ENCODE measurements around the gene GBP2. TPM values are rescaled to one million over a fixed set of nuclear protein-coding genes. Genes with fewer than 3 reads are reported as not detected.
A peak's percentile ranks its signal among the peaks of the same experiment; 100 is the strongest.

GBP2 gene, protein sequence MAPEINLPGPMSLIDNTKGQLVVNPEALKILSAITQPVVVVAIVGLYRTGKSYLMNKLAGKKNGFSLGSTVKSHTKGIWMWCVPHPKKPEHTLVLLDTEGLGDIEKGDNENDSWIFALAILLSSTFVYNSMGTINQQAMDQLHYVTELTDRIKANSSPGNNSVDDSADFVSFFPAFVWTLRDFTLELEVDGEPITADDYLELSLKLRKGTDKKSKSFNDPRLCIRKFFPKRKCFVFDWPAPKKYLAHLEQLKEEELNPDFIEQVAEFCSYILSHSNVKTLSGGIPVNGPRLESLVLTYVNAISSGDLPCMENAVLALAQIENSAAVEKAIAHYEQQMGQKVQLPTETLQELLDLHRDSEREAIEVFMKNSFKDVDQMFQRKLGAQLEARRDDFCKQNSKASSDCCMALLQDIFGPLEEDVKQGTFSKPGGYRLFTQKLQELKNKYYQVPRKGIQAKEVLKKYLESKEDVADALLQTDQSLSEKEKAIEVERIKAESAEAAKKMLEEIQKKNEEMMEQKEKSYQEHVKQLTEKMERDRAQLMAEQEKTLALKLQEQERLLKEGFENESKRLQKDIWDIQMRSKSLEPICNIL
- 1 to 10 TPM; 1.3 to 8.0 (median 1.7) TPM for polyA plus RNA-seq (ENCODE audit: insufficient read length in 10 of 10)
- long read RNA-seq, donor 1: 0 reads
- long read RNA-seq, donor 2: 0 reads
- long read RNA-seq, donor 3: 0 reads
- long read RNA-seq, donor 4: 0 reads
- long read RNA-seq, donor 5: 0 reads
- long read RNA-seq, donor 6, partial matches to known transcripts: 0 of 1 reads
- long read RNA-seq, donor 6, other reads (novel, unspliced or antisense): 0 of 1 reads
- long read RNA-seq, donor 7: 0 reads
- long read RNA-seq, donor 8: 0 reads
- long read RNA-seq, donor 9: 0 reads

DNA sequence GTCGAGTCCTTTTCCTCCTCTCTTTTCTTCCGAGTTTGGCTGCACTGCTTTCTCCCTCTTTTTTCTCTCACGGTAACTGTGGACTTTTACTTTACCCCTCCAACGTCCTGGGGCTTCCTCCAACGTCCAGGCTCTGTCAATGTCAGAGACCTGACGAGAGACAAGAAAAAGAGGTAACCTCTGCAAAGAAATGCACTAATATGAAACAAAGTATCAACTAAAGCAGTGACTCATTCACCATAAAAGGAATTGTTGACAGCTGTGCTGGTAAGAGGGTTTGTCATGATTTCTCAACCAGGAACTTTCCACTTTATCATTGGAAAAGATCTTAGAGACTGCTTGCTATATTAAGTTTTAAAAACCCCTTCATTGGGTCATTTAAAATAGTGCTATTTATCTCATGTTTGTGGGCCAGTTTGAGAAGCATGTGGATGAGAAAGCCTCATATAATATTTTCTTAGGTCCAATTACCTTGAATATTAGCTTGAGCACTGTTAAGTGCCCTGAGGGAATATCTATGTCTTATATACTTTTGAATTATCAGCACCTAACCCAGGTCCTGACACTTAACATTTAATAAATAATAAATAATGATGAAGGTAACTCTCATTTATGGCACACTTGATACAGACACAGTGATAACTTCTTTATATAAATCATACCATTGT is at the start of gene GBP2:
Gene GBP2, minus strand, starts transcription at position 202 of the 668 bp plus-strand sequence. CDS start 4,148 bp downstream, outside the sequence.
- DNase-seq: peak; percentile 20 to 51 (median 27)

DNA sequence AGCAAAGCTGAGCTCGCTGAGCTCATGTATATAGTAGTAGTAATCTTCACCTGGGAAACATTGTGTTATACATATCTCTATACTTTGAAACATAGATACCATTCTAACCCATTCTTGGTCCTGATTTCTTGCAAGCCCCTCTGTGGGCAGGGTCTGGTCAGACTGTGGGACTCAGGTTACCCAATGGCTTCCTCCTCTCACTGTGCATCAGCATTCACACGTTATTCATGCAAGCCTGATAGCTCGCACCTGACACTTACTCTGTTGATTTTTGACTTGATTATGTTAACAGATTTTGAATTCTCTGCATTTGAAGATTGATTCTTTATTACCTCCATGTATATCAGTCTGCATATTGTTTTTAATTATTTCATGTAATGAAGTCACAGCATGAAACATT is 48.6 kb upstream of the GBP2 start:
- DNase-seq: no peak

DNA sequence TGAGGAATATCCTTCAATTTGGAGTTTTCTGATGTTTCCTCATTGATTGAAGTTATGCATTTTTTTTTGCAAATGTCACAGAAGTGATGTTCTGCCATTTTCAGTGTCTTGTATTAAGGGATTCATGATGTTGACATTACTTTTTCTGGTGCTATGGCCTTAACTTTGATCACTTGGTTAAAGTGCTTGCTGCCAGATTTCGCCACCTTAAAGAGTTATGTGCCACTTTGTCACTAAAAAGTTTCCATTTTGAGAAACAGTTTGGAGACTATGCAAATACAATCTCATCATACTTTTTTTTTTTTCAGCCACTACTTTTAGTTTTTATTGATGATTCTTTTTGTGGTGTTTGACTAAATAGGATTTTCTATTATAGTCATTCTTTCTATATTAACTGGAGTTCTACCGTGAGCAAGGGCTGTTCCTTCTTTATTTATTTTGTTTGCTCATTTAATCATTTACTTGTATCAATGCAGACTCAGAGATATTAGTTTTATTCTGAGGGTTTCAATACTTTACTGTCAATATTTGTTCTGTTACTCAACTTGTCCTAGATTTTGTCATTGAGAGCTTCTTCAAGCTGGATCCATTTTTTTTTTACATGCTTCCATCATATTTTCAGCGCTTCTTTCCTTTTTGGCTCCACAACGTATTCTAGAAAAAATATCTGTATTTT is 46.7 kb upstream of the GBP2 start:
- DNase-seq: no peak

DNA sequence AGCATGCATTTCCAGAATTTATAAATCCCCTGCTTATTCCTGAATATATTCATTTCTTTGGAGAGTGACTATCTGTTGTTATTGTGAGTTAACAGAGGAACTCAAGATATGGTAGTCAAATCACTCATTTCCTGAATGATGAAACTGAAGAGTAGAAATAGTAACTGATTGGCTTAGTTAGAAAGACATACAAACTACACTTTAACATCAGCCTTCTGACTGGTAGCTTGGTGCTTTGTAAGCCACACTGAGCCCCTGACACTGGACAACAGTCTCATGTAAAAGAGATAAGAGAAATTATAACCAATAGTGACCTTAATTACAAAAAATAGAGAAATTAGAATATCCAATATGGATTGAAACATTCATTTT is 45.1 kb upstream of the GBP2 start:
- no peak for DNase-seq

DNA sequence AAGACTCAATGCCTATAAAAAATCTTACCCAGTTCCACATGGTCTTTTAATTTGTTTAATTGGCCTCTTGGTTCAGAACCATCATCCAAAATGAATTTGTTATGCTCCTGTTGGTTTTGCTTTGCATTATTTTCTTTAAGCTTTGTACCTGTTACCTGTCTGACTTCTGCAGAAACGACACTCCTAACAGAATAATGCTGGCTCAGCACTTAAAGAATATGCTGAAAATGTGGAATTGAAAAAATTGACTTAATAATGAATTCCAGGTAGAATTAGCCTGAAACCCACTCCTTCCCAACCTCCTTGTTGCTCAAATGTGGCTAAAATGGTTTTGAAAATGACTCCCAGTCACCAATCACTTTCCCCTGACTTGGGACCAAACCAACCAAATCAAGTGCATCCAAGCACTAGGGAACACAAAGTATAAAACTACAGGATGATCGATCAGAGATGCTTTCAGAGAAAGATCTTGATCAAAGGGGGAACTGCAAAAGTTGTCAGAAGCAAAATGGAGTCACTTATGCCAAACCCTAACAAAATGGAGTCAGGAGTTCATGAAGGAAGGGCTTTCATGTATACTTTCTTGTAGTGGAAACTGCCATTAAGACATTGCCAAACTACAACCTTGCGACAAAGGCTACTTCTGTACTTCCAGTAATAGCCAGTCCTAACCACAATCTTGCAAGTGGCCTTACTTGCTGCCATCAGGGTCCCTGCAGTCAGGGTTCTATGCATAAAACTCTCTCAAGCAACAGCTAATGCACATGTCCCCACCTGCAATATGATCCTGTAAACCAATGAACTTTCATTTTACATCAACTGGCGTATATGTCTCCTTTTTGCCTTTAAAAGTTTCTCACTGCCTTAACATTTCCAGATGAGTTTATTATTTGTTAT is 44.5 kb upstream of the GBP2 start:
- no peak for DNase-seq

DNA sequence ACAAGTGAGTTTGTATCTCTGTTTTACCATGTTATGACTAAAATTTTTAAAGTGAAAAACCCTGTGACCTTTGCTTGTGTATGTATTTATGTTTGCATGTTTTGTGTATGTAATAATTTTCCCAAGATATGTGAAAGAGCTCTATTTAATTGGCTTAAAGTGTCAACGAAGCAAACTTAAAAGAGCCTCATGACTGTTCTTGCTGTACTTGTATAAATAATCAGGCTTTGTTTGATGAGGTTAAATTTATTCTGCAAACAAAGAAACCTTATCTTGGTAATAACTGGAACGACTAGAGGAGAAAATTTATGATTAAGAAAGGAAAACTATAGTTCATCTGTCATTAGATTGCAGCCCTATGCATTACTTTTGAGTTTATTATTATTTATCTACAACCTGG is 43.3 kb upstream of the GBP2 start:
- no peak for DNase-seq

DNA sequence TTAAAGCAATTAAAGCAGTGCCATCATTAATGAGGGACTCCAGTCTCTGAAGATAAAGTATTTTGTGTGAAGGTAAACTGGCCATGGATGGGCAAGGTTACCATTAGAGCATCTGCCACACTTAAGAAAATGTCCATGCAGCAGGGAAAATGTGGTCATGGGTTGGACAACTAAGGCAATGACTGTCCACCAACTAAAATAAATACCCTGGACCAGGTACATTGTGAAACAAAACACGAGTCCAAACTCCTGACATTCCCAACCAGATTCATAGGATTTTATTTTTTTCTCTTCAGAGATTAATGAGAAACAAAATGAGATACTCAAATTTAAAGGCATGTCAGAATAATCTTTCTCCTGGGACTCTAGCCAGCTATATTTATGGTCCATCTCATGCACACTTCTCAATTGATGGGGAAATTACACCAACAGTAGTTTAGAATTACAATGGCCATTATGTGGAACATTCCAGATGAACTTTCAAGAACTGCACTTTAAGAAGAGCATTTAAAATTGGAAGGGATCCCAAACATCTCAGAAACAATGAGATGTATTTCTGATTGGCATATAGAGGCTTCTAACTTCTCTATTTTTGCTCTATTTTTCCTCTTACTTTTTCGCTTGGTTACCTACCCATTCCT is 41.8 kb upstream of the GBP2 start:
- no peak for DNase-seq

DNA sequence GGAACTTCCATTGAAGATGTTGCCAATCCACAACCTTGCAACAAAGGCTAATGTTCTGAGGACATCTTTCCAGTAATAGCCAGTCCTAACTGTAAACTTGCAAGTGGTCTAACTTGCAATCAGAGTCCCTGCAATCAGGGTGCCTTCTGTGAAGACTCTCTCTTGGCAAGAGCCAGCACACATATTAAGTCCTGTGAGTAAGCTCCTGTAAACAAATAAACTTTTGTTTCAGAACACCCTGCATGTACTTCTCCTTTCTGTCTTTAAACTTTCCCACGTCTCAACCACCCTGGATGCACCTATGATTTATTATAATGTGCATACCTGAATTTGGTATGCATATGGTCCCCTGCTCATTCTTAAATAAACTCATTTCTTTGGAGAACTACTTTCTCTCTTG is 40.8 kb upstream of the GBP2 start:
- DNase-seq: no peak

DNA sequence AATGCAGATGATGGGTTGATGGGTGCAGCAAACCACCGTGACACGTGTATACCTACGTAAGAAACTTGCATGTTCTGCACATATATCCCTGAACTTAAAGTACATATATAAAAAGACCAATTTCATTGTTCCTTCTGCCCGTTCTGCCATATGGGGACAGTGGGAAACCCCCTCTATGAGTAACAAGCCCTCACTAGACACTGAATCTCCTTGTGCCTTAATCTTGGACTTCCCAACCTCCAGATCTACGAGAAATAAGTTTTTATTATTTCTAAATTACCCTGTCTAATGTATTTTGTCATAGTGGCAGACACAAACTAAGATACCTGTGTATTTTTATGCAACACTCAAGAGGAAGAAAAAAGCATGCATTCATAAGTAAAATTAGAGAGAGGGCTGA is 39.9 kb upstream of the GBP2 start:
- DNase-seq: no peak

DNA sequence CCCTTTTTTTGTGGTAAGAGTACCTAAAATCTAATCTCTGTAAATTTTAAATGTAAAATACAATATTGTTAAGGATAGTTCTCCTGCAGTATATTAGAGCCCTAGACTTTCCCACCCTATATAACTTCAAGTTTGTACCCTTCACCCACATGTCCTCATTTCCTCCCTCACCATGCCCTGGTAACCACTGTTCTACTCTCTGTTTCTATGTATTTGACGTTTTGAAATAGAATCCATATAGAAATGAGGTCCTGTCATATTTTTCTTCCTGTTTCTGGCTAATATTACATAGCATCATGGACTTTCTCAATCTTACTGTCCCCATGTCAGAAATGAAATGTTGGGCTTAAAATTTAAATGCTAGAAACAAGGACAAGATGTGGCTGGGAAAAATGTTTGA is 25.1 kb upstream of the GBP2 start:
- DNase-seq: no peak

DNA sequence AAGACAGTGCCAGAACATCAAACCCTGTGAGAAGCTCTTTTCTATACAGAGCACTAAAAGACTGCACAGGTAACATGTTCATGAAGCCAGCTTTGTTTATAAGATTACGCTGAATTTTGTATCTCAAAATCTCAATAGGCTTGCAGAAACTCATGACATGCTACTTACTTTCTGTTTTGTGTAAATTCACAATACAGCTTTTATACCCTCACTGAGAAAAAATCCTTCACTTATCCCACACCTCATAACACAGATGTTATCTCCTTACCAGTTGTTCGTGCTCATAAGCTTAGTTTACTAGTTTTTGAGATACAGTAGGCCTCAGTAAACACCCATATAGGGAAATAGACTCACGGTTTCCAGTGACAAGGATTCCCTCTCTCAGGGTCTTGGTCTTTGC is 24.1 kb upstream of the GBP2 start:
- DNase-seq: no peak

DNA sequence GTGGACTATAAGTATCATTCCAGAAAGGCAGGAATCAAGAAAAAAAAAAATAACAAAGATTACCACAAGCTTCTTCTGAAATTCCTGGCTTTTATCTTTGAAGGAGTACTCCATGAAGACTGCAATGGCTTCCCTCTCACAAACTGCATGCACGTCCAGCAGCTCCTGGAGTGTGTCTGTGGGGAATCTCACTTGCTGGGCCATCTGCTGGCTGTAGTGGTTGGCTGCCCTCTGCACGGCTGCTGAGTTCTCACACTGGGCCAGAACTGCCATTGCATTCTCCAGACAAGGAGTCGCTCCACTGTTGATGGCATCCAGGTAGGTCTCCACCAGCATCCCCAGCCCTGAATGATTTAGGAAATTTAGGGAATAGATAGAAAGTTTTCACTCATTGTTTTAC is 23.3 kb upstream of the GBP2 start:
- no peak for DNase-seq

DNA sequence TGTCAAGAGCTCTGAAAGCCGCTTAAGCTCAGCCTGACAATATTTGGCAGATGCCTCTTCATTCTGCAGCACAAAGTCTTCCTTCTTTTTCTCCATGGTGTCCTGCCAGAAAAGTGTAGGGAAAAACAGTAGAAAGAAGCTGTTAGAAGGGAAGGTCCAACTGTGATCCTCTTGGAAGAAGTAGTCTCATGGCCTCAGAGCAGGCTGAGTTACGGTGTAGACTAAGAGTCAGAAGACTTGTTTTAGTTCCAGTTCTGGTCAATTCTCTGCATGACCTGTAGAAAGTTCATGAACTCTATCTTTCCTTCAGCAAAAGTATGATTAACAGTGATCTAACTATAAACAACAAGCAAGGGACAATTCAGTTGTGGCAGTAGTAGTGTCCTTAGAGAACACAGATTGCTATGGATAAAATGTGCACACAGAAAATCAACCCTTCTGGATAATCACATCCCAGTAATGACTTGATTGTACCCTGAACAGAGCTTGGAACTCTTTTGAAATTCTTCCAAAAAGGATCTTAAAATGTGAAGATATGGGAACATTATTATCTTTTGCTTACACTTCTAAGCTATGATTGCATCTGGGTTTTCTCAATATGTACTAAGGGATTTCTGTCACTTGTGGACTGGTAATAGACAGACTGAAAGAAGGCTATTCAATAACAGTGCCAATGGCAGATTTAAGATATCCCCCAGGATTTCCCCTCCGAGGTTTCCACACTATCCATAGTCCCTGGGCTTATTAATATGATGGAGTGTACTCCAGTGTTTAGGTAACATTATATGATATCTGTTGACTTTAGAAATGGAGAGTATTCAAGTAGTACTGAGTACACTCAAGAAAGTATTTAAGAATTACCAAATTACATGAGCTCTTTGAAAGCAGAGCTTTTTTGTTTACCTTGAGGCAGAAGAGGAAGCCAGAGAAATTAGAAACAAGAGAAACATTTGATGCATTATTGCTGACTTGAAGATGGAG is 22.1 kb upstream of the GBP2 start:
- no peak for DNase-seq

DNA sequence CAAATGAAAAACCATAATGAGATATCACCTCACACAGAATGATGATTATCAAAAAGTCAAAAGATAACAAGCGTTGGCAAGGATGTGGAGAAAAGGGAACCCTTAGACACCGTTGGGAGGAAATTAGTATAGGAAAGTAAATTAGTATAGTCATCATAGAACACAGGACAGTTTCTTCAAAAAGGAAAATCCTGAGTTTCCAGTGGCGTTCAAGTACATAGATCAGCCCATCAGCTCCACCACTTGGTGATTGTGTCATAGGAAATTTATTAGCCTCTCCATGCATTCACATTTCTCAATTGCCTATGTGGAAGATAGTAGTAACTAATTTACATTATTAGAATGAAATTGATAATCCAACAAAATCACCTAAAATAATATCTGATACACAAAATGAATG is 20.8 kb upstream of the GBP2 start:
- no peak for DNase-seq

DNA sequence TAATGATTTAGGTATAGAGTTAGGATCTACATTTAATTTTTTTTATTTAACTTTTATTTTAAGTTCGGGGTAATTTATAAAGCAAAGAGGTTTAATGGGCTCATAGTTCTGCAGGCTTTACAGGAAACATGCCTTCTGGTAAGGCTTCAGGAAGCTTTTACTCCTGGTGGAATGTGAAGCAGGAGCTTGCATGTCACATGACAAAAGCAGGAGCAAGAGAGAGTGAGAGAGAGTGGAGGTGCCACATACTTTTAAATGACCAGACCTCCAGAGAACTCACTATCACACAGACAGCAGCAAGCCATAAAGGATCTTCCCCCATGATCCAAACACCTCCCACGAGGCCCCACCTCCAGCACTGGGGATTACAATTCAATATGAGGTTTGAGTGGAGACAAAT is 17.6 kb upstream of the GBP2 start:
- DNase-seq: no peak

DNA sequence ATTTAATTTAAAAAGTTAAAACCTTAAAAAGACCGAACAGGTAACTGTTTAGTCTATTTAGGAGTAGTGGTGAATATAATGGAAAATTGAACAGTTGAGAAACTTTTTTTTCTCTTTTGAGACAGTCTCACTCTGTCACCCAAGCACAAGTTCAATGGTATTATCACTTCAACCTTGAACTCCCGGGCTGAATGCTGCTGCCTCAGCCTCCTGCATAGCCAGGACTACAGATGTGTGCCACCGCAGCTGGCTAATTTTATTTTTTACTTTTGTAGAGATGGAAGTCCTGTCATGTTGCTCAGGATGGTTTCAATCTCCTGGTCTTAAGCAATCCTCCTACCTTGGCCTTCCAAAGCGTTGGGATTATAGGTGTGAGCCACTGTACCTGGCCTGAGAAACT is 16.2 kb upstream of the GBP2 start:
- DNase-seq: no peak

DNA sequence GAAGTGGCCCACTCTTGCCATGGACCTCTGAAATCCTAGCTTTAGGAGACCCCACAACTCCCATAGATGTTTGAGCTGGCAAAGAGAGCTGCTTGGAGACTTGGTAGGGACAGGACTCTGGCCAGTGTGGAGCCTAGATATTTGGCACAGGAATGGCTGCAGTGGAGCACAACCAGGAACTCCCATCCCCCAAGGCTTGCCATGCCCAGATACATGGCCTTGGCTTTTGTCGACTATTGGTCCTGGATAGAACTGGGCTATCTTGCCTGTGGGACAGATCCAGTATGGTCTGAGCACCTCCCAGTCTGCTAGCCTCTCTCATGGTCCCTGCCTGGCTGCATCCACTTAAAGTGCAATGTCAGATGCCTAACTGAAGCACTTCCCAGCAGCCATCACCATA is 7.8 kb upstream of the GBP2 start:
- DNase-seq: no peak

DNA sequence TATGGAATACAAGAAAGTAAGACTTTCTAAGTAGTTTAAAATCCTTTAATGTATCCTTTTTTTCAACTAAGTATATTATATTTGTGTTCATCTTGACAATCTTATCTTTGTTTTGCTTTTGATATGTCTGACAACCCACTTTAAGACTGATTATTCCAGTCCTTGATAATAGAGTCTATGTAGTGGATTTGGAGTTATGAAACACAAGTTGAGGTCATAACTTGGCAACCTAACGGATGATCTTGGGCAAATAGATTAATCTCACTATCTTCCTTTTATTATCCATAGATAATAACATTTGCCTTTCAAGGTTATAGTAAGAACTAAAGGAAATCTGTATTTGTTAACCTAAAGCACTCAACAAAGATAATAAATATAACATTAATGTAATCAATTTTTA is 4.8 kb upstream of the GBP2 start:
- DNase-seq: no peak

DNA sequence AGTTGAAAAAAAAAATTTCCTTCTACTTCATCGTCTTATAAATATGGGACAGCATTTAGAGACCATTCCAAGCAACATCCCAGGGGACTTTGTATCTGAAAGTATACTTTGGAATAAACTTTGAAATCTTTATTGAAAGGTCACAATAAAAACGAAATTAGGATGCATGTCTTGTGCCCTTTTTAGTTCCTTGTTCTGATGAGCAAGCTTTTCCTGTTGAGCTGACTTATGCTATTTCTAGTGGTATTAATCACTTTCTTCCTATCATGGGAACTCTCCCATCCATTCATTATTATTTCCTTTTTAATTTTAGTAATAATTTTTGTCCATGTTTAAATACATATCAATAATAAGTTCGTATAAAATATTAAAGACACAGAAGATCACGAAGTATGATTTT is 4.0 kb upstream of the GBP2 start:
- no peak for DNase-seq

Data from muscle of back (tissue), 13 donors.